Upper lobe of left lung (tissue), 4 donors: Measurements from ENCODE around the gene ATXN2L.
"Not testable (repeated sequence)": the region's sequence is repeated elsewhere in the genome, so short reads cannot be mapped to it uniquely, and the experiment has no call there.

ENCODE experiments used
- EP300 ChIP-seq, 4 donors: sonication (generic); formaldehyde crosslinking; IDR thresholded peaks; one replicate each; pipeline ENCODE4 v1.5.1; 2017; ENCODE audit warnings: antibody characterized with exemption in 4 of 4, control low read depth in 2 of 4
- POLR2A ChIP-seq, 4 donors: fragments of 450-650 bp; IDR thresholded peaks; one replicate each; pipeline ENCODE4 v1.5.1; 2016 to 2017; ENCODE audit warnings: antibody characterized with exemption in 4 of 4, mild to moderate bottlenecking in 2 of 4
- POLR2AphosphoS5 ChIP-seq, 2 donors: sonication (generic); formaldehyde crosslinking; IDR thresholded peaks; one replicate each; pipeline ENCODE4 v1.5.1; 2017; ENCODE audit warnings: antibody characterized with exemption in 2 of 2
- TF ChIP-seq, protein P1 (sequence below), 6 experiments: fragments of 450-650 bp in 4 of 6; fragments of 200-600 bp in 2 of 6; sonication (generic) in 2 of 6; IDR thresholded peaks; one replicate each; pipeline ENCODE4 v1.5.1; 2016 to 2019; ENCODE audit warnings: antibody characterized with exemption in 6 of 6

GRCh38 chr16:28782357-28782756 is 40.4 kb upstream of the ATXN2L start:
- TF ChIP-seq, protein P1, sequence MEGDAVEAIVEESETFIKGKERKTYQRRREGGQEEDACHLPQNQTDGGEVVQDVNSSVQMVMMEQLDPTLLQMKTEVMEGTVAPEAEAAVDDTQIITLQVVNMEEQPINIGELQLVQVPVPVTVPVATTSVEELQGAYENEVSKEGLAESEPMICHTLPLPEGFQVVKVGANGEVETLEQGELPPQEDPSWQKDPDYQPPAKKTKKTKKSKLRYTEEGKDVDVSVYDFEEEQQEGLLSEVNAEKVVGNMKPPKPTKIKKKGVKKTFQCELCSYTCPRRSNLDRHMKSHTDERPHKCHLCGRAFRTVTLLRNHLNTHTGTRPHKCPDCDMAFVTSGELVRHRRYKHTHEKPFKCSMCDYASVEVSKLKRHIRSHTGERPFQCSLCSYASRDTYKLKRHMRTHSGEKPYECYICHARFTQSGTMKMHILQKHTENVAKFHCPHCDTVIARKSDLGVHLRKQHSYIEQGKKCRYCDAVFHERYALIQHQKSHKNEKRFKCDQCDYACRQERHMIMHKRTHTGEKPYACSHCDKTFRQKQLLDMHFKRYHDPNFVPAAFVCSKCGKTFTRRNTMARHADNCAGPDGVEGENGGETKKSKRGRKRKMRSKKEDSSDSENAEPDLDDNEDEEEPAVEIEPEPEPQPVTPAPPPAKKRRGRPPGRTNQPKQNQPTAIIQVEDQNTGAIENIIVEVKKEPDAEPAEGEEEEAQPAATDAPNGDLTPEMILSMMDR (IDR thresholded peaks at IDR 0.05), result not testable (repeated sequence)
- not testable (repeated sequence) for TF ChIP-seq POLR2AphosphoS5, POLR2A, EP300 (IDR thresholded peaks at IDR 0.05)
